Measurements from ENCODE around the gene AK3.

DNA sequence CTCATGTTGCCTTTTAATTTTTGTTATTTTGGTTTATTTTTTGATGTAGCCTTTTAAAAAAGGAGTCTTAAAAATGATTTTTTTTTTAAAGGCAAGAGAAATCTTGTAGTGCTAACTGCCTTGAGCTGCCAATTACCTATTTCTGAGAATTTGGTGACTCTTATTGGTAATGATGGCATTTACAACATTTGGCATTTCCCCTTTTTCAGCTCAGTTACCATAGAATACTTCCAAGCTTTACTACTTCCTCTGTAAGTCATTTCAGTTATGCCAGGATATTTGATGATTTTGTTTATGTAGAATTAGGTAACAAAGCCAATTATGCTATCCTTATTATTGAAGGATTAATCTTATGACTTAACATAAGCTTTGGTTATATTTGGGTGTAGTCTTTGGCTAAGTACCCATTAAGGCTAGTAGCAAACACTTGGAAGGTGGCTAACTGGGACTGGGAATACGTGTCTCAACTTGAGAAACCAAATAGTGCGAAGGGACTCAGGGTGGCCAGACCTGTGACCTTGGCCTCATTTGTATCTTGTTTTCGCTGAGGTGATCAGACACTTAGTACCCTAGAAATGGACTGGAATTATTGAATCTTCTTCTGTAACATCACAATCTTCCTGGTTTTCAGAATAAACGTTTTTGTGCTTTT, 33.9 kb downstream of the AK3 start:
- TF ChIP-seq, protein P1, sequence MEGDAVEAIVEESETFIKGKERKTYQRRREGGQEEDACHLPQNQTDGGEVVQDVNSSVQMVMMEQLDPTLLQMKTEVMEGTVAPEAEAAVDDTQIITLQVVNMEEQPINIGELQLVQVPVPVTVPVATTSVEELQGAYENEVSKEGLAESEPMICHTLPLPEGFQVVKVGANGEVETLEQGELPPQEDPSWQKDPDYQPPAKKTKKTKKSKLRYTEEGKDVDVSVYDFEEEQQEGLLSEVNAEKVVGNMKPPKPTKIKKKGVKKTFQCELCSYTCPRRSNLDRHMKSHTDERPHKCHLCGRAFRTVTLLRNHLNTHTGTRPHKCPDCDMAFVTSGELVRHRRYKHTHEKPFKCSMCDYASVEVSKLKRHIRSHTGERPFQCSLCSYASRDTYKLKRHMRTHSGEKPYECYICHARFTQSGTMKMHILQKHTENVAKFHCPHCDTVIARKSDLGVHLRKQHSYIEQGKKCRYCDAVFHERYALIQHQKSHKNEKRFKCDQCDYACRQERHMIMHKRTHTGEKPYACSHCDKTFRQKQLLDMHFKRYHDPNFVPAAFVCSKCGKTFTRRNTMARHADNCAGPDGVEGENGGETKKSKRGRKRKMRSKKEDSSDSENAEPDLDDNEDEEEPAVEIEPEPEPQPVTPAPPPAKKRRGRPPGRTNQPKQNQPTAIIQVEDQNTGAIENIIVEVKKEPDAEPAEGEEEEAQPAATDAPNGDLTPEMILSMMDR (IDR thresholded peaks at IDR 0.05; ENCODE audit: low read length), result no peak
- TF ChIP-seq EZH2 (optimal IDR thresholded peaks at IDR 0.05; ENCODE audit: low read depth, low read length), result no peak
